Measurements from ENCODE around the gene ZCCHC24.

ZCCHC24 gene

GRCh38 chr10:79430936-79431335 lies 14.5 kb downstream of the ZCCHC24 start:
- no peak for DNase-seq

GRCh38 chr10:79430325-79430905 lies 15.0 kb downstream of the ZCCHC24 start:
- no peak for DNase-seq

- DNase-seq, result no peak
Measured at GRCh38 chr10:79429751-79430150, 15.7 kb downstream of the ZCCHC24 start.

- no peak for DNase-seq
Measured at GRCh38 chr10:79427965-79428364, 17.5 kb downstream of the ZCCHC24 start.

- no peak for DNase-seq
Measured at GRCh38 chr10:79425074-79425532, 20.3 kb downstream of the ZCCHC24 start.

GRCh38 chr10:79424221-79425073 lies 21.0 kb downstream of the ZCCHC24 start:
- DNase-seq, result no peak

GRCh38 chr10:79422178-79422892 lies 23.1 kb downstream of the ZCCHC24 start:
- DNase-seq, result no peak

- no peak for DNase-seq
Measured at GRCh38 chr10:79420974-79421688, 24.3 kb downstream of the ZCCHC24 start.

GRCh38 chr10:79418886-79419595 lies 26.4 kb downstream of the ZCCHC24 start:
- DNase-seq, result no peak

GRCh38 chr10:79418274-79418673 lies 27.1 kb downstream of the ZCCHC24 start:
- no peak for DNase-seq

- DNase-seq, result no peak
Measured at GRCh38 chr10:79417731-79418130, 27.7 kb downstream of the ZCCHC24 start.

GRCh38 chr10:79417266-79417665 lies 28.2 kb downstream of the ZCCHC24 start:
- no peak for DNase-seq

GRCh38 chr10:79416578-79417255 lies 28.7 kb downstream of the ZCCHC24 start:
- DNase-seq, result no peak

- DNase-seq, result no peak
Measured at GRCh38 chr10:79415736-79416577, 29.5 kb downstream of the ZCCHC24 start.

- no peak for DNase-seq
Measured at GRCh38 chr10:79414714-79415113, 30.7 kb downstream of the ZCCHC24 start.

- no peak for DNase-seq
Measured at GRCh38 chr10:79413196-79413595, 32.2 kb downstream of the ZCCHC24 start.

- no peak for DNase-seq
Measured at GRCh38 chr10:79412516-79412915, 32.9 kb downstream of the ZCCHC24 start.

- DNase-seq, result no peak
Measured at GRCh38 chr10:79411546-79412495, 33.6 kb downstream of the ZCCHC24 start.

GRCh38 chr10:79410315-79411094 lies 34.9 kb downstream of the ZCCHC24 start:
- no peak for DNase-seq
